HEK293 (cell line): ENCODE measurements around the gene HIGD2A.
A peak's percentile ranks its signal among the peaks of the same experiment; 100 is the strongest.

ENCODE experiments used
- CTCF ChIA-PET: fragments of 350-600 bp; formaldehyde crosslinking; extraction: SDS; loops from one replicate; lab custom pipeline; 2021; ENCODE audit warnings: antibody characterized with exemption; lab: Yijun Ruan, JAX
- POLR2A ChIA-PET: fragments of 300-600 bp; formaldehyde crosslinking; extraction: SDS; loops from one replicate; lab custom pipeline; 2020; ENCODE audit warnings: antibody characterized with exemption, inconsistent platforms; lab: Yijun Ruan, JAX
- H3K27ac ChIP-seq: fragments of 200-500 bp; sonication (Bioruptor generic); 2 replicates; pipeline ENCODE4 v1.5.1; 2014; ENCODE audit warnings: low read depth, low read length, control low read depth, inconsistent platforms; ENCODE audit errors: extremely low read depth
- H3K36me3 ChIP-seq, 2 experiments: fragments of 200-500 bp in 1 of 2; sonication (Bioruptor generic) in 1 of 2; 1 replicate in 1 of 2; 2 replicates in 1 of 2; pipeline ENCODE4 v1.5.1; 2014 to 2017; ENCODE audit warnings: inconsistent platforms in 2 of 2, low read length in 2 of 2; ENCODE audit not compliant: control insufficient read depth in 2 of 2, insufficient read depth in 1 of 2
- H3K4me1 ChIP-seq: fragments of 200-500 bp; sonication (Bioruptor generic); 2 replicates; pipeline ENCODE4 v1.5.1; 2014; ENCODE audit warnings: mild to moderate bottlenecking, low read length, inconsistent platforms; ENCODE audit not compliant: control insufficient read depth, insufficient read depth
- H3K4me3 ChIP-seq: 2 replicates; pipeline ENCODE4 v1.5.1; 2011; ENCODE audit warnings: low read depth, mild to moderate bottlenecking, control low read depth, low read length, moderate library complexity
- H3K9me3 ChIP-seq: fragments of 200-500 bp; sonication (Bioruptor generic); 2 replicates; pipeline ENCODE4 v1.5.1; 2014; ENCODE audit warnings: low read depth, low read length, inconsistent platforms; ENCODE audit not compliant: control insufficient read depth, insufficient read depth
- BCL11A ChIP-seq: fragments of 450-650 bp; formaldehyde crosslinking; IDR thresholded peaks from 2 replicates; pipeline ENCODE4 v1.5.1; 2016; ENCODE audit warnings: low read depth, missing biosample characterization, missing genetic modification characterization
- BCL6B ChIP-seq: fragments of 450-650 bp; formaldehyde crosslinking; IDR thresholded peaks from 2 replicates; pipeline ENCODE4 v1.5.1; 2017; ENCODE audit warnings: missing biosample characterization, missing genetic modification characterization
- CTCF ChIP-seq: fragments of 450-650 bp; formaldehyde crosslinking; IDR thresholded peaks from 2 replicates; pipeline ENCODE4 v1.5.1; 2016; ENCODE audit warnings: missing biosample characterization, missing genetic modification characterization
- GLI4 ChIP-seq: fragments of 450-650 bp; formaldehyde crosslinking; IDR thresholded peaks from 2 replicates; pipeline ENCODE4 v1.5.1; 2016; ENCODE audit warnings: missing biosample characterization, missing genetic modification characterization
- GLIS2 ChIP-seq: fragments of 450-650 bp; formaldehyde crosslinking; IDR thresholded peaks from 2 replicates; pipeline ENCODE4 v1.5.1; 2016; ENCODE audit warnings: missing biosample characterization, missing genetic modification characterization
- HOXA7 ChIP-seq: sonication (generic); formaldehyde crosslinking; IDR thresholded peaks from 2 replicates; pipeline ENCODE4 v1.8.1; 2022; ENCODE audit warnings: missing genetic modification reagents, borderline replicate concordance
- IKZF3 ChIP-seq: fragments of 450-650 bp; IDR thresholded peaks from 2 replicates; pipeline ENCODE4 v1.5.0; 2018; ENCODE audit warnings: missing biosample characterization, mild to moderate bottlenecking, missing genetic modification characterization, moderate library complexity
- KLF17 ChIP-seq: fragments of 450-650 bp; formaldehyde crosslinking; IDR thresholded peaks from 2 replicates; pipeline ENCODE4 v1.5.1; 2016; ENCODE audit warnings: missing biosample characterization, missing genetic modification characterization
- MZF1 ChIP-seq: fragments of 450-650 bp; formaldehyde crosslinking; IDR thresholded peaks from 2 replicates; pipeline ENCODE4 v1.5.1; 2017; ENCODE audit warnings: missing biosample characterization, missing genetic modification characterization, borderline replicate concordance
- OVOL3 ChIP-seq: fragments of 450-650 bp; formaldehyde crosslinking; IDR thresholded peaks from 2 replicates; pipeline ENCODE4 v1.5.1; 2016; ENCODE audit warnings: missing biosample characterization, missing genetic modification characterization
- PRDM1 ChIP-seq: fragments of 450-650 bp; formaldehyde crosslinking; IDR thresholded peaks from 2 replicates; pipeline ENCODE4; 2016; ENCODE audit warnings: missing biosample characterization, missing genetic modification characterization
- ZBTB26 ChIP-seq: fragments of 450-650 bp; formaldehyde crosslinking; optimal IDR thresholded peaks from 2 replicates; pipeline ENCODE3; 2016; ENCODE audit warnings: missing biosample characterization, mild to moderate bottlenecking, missing genetic modification characterization
- ZIC2 ChIP-seq: fragments of 450-650 bp; formaldehyde crosslinking; IDR thresholded peaks from 2 replicates; pipeline ENCODE4 v1.5.1; 2016; ENCODE audit warnings: missing biosample characterization, missing genetic modification characterization
- ZNF10 ChIP-seq: fragments of 450-650 bp; formaldehyde crosslinking; IDR thresholded peaks from 2 replicates; pipeline ENCODE4 v1.5.1; 2017; ENCODE audit warnings: missing biosample characterization, missing genetic modification characterization
- ZNF132 ChIP-seq: fragments of 450-650 bp; formaldehyde crosslinking; IDR thresholded peaks from 2 replicates; pipeline ENCODE4 v1.5.1; 2017; ENCODE audit warnings: missing biosample characterization, missing genetic modification characterization, borderline replicate concordance
- ZNF175 ChIP-seq: fragments of 450-650 bp; formaldehyde crosslinking; IDR thresholded peaks from 2 replicates; pipeline ENCODE4 v1.5.1; 2016; ENCODE audit warnings: missing biosample characterization, missing genetic modification characterization
- ZNF19 ChIP-seq: fragments of 450-650 bp; formaldehyde crosslinking; IDR thresholded peaks from 2 replicates; pipeline ENCODE4; 2016; ENCODE audit warnings: missing biosample characterization, missing genetic modification characterization, low read depth
- ZNF2 ChIP-seq: fragments of 450-650 bp; formaldehyde crosslinking; IDR thresholded peaks from 2 replicates; pipeline ENCODE4 v1.5.1; 2016; ENCODE audit warnings: missing biosample characterization, missing genetic modification characterization
- ZNF221 ChIP-seq: fragments of 450-650 bp; formaldehyde crosslinking; IDR thresholded peaks from 2 replicates; pipeline ENCODE4 v1.5.1; 2017; ENCODE audit warnings: missing biosample characterization, missing genetic modification characterization, borderline replicate concordance
- ZNF341 ChIP-seq: fragments of 450-650 bp; formaldehyde crosslinking; IDR thresholded peaks from 2 replicates; pipeline ENCODE4; 2016; ENCODE audit warnings: low read depth, missing biosample characterization, missing genetic modification characterization
- ZNF544 ChIP-seq: fragments of 450-650 bp; formaldehyde crosslinking; IDR thresholded peaks from 2 replicates; pipeline ENCODE4 v1.5.0; 2017; ENCODE audit warnings: missing biosample characterization, missing genetic modification characterization
- ZNF76 ChIP-seq: fragments of 450-650 bp; formaldehyde crosslinking; IDR thresholded peaks from 2 replicates; pipeline ENCODE4; 2016; ENCODE audit warnings: low read depth, missing biosample characterization, missing genetic modification characterization, borderline replicate concordance
- ZNF791 ChIP-seq: fragments of 450-650 bp; formaldehyde crosslinking; IDR thresholded peaks from 2 replicates; pipeline ENCODE4 v1.5.1; 2016; ENCODE audit warnings: missing biosample characterization, missing genetic modification characterization
- ZNF837 ChIP-seq: fragments of 450-650 bp; formaldehyde crosslinking; IDR thresholded peaks from 2 replicates; pipeline ENCODE4 v1.5.1; 2016; ENCODE audit warnings: missing biosample characterization, missing genetic modification characterization

Gene HIGD2A

GRCh38 chr5:176405656-176406435 is 17.3 kb downstream of the HIGD2A start:
- peaks cover 8 to 39% of the 10 kb centered on the region in 2 experiments; a peak in 2 of 3 replicates for H3K36me3 ChIP-seq
- POLR2A ChIA-PET, result interaction anchor here (1.5 kb wide), 1 partner anchor 10 kb away, joined by 3 read pairs; no protein-coding TSS in a partner anchor
- CTCF ChIA-PET, result interaction anchor here (0.6 to 1.0 kb wide), 5 partner anchors 11 to 247 kb away, joined by 3 to 7 read pairs (median 3); no protein-coding TSS in a partner anchor
- TF ChIP-seq ZIC2, result peak; percentile 21; the same call in 1 of the 2 replicates
- TF ChIP-seq CTCF, result peak; percentile 17; the same call in 1 of the 2 replicates
- TF ChIP-seq ZNF341 (tag by site-specific recombination), result no peak
- TF ChIP-seq ZNF2 (tag by site-specific recombination), result peak; percentile 73
- H3K4me1 ChIP-seq, result no peaks in the 10 kb centered on the region
- H3K27ac ChIP-seq, result no peak overlapping the region
- H3K9me3 ChIP-seq, result no peaks in the 10 kb centered on the region
- no peak overlapping the region for H3K4me3 ChIP-seq

GRCh38 chr5:176406436-176407052 is 18.0 kb downstream of the HIGD2A start:
- no peaks in the 10 kb centered on the region for H3K9me3 ChIP-seq
- no peak overlapping the region for H3K27ac ChIP-seq
- H3K4me3 ChIP-seq, result no peak overlapping the region
- peaks cover 8 to 43% of the 10 kb centered on the region in 2 experiments; a peak in 2 of 3 replicates for H3K36me3 ChIP-seq
- TF ChIP-seq MZF1 (no peak), KLF17 (tag by site-specific recombination) (no peak), OVOL3 (tag by site-specific recombination) (no peak), IKZF3 (tag by site-specific recombination) (no peak), PRDM1 (tag by site-specific recombination) (no peak), ZNF19 (tag by site-specific recombination) (no peak), ZNF791 (no peak), ZNF76 (tag by site-specific recombination) (no peak)
- POLR2A ChIA-PET, result interaction anchor here (1.1 to 1.5 kb wide), 2 partner anchors 9 to 19 kb away, joined by 3 read pairs; no protein-coding TSS in a partner anchor
- CTCF ChIA-PET, result interaction anchor here (0.6 to 1.0 kb wide), 3 partner anchors 9 to 132 kb away, joined by 3 to 4 read pairs (median 3); no protein-coding TSS in a partner anchor
- H3K4me1 ChIP-seq, result no peaks in the 10 kb centered on the region

GRCh38 chr5:176407456-176408251 is 19.1 kb downstream of the HIGD2A start:
- ChIA-PET CTCF (no interaction called here), POLR2A (interaction anchor here (0.9 to 1.1 kb wide), 2 partner anchors 20 to 136 kb away, joined by 3 read pairs; no protein-coding TSS in a partner anchor)
- Histone ChIP-seq H3K36me3 (peaks cover 8 to 45% of the 10 kb centered on the region in 2 experiments; a peak in 2 of 3 replicates), H3K4me1 (no peaks in the 10 kb centered on the region), H3K27ac (no peak overlapping the region), H3K9me3 (no peaks in the 10 kb centered on the region), H3K4me3 (no peak overlapping the region)
- TF ChIP-seq BCL6B (tag by site-specific recombination), result no peak
- TF ChIP-seq BCL11A (tag by site-specific recombination), result no peak
- TF ChIP-seq GLIS2 (tag by site-specific recombination), result no peak
- no peak for TF ChIP-seq ZNF132 (tag by site-specific recombination)
- TF ChIP-seq GLI4 (tag by site-specific recombination), result no peak
- no peak for TF ChIP-seq ZNF10 (tag by site-specific recombination)
- TF ChIP-seq HOXA7, result no peak
- no peak for TF ChIP-seq ZNF544 (tag by site-specific recombination)
- TF ChIP-seq ZNF221 (tag by site-specific recombination), result no peak
- no peak for TF ChIP-seq ZBTB26 (tag by site-specific recombination)
- TF ChIP-seq ZNF175, result no peak
- no peak for TF ChIP-seq ZNF837 (tag by site-specific recombination)
